ENCODE results near the gene REPIN1.

DNA sequence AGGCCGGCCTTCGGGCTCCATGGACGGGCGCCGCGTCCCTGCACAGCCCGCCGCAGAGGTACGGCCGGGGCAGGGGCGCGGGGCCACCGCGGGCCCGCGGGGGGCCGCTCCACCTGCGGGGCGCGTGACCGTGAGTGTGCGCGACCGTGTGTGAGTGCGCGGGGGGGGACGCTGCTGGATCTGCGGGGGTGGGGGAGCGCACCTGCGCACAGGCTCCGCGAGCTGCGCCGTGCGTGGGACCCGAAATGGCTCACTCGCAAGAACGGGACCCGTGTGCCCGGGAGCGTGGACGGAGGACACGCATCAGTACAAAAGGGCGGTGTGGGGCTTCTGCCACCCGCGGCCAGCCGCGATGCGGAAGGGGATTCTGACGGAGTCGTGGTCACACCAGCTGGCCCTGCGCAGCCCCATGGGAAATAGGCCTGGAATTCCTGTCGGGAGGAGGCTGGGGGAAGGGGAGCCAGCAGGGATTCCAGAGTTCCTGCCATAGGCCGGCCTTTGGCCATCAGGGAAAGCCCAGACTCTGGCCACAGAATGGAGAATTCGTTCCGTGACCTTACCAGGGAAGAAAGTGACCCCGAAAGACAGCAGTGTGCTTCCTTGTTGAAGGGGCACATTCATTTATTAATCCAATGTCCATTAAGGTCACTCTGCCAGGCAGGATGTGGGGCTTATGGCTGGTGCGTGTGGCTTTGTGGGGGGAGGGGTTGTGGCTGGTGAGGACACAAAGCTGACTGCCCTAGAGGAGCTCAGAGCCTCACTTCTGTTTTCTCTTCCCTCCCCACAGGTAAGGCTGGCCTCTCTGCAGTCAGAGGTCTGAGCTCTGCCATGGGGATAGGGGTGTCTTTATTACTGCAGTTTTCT lies 494 bp downstream of the REPIN1 start:
- TF ChIP-seq, protein P1, sequence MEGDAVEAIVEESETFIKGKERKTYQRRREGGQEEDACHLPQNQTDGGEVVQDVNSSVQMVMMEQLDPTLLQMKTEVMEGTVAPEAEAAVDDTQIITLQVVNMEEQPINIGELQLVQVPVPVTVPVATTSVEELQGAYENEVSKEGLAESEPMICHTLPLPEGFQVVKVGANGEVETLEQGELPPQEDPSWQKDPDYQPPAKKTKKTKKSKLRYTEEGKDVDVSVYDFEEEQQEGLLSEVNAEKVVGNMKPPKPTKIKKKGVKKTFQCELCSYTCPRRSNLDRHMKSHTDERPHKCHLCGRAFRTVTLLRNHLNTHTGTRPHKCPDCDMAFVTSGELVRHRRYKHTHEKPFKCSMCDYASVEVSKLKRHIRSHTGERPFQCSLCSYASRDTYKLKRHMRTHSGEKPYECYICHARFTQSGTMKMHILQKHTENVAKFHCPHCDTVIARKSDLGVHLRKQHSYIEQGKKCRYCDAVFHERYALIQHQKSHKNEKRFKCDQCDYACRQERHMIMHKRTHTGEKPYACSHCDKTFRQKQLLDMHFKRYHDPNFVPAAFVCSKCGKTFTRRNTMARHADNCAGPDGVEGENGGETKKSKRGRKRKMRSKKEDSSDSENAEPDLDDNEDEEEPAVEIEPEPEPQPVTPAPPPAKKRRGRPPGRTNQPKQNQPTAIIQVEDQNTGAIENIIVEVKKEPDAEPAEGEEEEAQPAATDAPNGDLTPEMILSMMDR (IDR thresholded peaks at IDR 0.05; ENCODE audit: low read length) = no peak
- TF ChIP-seq EZH2phosphoT487 (IDR thresholded peaks at IDR 0.05; ENCODE audit: low read length) (no peak), EZH2 (optimal IDR thresholded peaks at IDR 0.05; ENCODE audit: low read depth, low read length) (no peak)

Measured in MM.1S (cell line).